GM13977 (cell line): ENCODE measurements around the gene WFDC9.

ENCODE experiments used
- DNase-seq: peaks from one replicate; pipeline ENCODE4 v3.0.0; 2012; ENCODE audit warnings: low spot score
- in situ Hi-C: fragments of 300-500 bp; cut with MboI; formaldehyde crosslinking; loops from one replicate; pipeline ENCODE4 v1.12.0; 2022; ENCODE audit warnings: low sequenced_read_pairs, low pct_unique_long_range_greater_than_20kb, mixed read lengths, inconsistent platforms; ENCODE audit not compliant: unreplicated experiment
- TF ChIP-seq, protein P1 (sequence below): IDR thresholded peaks from 2 replicates; pipeline ENCODE4 v1.5.1; 2012; ENCODE audit warnings: mild to moderate bottlenecking, control low read depth; ENCODE audit not compliant: insufficient read depth; ENCODE audit errors: extremely low read depth, missing control alignments

WFDC9 gene

DNA sequence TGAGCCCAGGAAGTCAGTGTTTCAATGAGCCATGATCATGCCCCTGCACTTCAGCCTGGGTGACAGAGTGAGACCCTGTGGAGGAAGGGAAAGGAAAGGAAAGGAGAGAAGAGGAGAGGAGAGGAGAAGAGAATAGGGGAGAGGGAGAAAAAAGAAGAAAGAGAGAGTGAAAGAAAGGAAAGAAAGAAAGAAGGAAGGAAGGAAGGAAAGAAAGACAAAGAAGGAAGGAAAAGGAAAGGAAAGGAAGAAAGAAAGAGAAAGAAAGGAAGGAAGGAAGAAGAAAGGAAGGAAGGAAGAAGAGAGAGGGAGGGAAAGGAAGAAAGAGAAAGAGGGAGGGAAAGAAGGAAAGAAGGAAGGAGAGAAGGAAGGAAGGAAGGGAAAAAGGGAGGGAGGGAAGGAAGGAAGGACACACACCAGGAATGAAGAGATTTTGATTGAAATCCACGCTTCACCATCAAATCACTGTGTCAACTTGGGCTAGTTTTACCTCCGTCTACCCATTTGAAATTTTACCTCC is 66.3 kb downstream of the WFDC9 start:
- in situ Hi-C loops = no loop called here

More for the DNA sequence above, 66.3 kb downstream of the WFDC9 start:
- TF ChIP-seq, protein P1, sequence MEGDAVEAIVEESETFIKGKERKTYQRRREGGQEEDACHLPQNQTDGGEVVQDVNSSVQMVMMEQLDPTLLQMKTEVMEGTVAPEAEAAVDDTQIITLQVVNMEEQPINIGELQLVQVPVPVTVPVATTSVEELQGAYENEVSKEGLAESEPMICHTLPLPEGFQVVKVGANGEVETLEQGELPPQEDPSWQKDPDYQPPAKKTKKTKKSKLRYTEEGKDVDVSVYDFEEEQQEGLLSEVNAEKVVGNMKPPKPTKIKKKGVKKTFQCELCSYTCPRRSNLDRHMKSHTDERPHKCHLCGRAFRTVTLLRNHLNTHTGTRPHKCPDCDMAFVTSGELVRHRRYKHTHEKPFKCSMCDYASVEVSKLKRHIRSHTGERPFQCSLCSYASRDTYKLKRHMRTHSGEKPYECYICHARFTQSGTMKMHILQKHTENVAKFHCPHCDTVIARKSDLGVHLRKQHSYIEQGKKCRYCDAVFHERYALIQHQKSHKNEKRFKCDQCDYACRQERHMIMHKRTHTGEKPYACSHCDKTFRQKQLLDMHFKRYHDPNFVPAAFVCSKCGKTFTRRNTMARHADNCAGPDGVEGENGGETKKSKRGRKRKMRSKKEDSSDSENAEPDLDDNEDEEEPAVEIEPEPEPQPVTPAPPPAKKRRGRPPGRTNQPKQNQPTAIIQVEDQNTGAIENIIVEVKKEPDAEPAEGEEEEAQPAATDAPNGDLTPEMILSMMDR = no peak
- no peak for DNase-seq
